Measurements from ENCODE around the gene PVRIG. TPM values are rescaled to one million over a fixed set of nuclear protein-coding genes. Genes with fewer than 3 reads are reported as not detected.

Gene PVRIG
- total and polyA plus RNA-seq, 9 of the 15 experiments (the other 6 are each of a cell fraction or from before 2014, with no cell fraction given): 0.16 to 0.64 TPM; not detected in 7

- TF ChIP-seq GATA2 (CRISPR knock-in tag; IDR thresholded peaks at IDR 0.05) (peak; percentile 82), MAZ (CRISPR knock-in tag; conservative IDR thresholded peaks at IDR 0.05 in 1 of 2, IDR thresholded peaks at IDR 0.05 in 1 of 2) (0 out of 4 replicates have a peak, but pooled peaks of 1 of the 2 experiments have one; percentile 50), CREBBP (IDR thresholded peaks at IDR 0.05; ENCODE audit: low read depth, low read length) (no peak), RNF219 (CRISPR knock-in tag; IDR thresholded peaks at IDR 0.05) (no peak), PURB (CRISPR knock-in tag; IDR thresholded peaks at IDR 0.05; ENCODE audit: low read depth) (no peak), PML (IDR thresholded peaks at IDR 0.05; ENCODE audit: low read length) (0 out of 2 replicates have a peak, but pooled peaks have one; percentile 25), MAFG (tag; conservative IDR thresholded peaks at IDR 0.05) (no peak)
These were observed 10.3 kb upstream of the PVRIG start (continued) for GRCh38 chr7:100209493-100209892.

GRCh38 chr7:100210805-100211204, 8.9 kb upstream of the PVRIG start:
- no TSS peak for BruUV-seq (replicated peaks)
- Histone ChIP-seq H3K4me3 (no peak overlapping the region), H3K4me2 (ENCODE audit: insufficient read depth, low read length) (no peak overlapping the region), H3K9ac (ENCODE audit: insufficient read depth in 1 of 2, low read depth in 2 of 2, low read length in 2 of 2) (0 out of 4 replicates have a peak overlapping the region, but pooled peaks of 1 of the 2 experiments have one; percentile 30), H4K20me1 (replicated peaks; ENCODE audit: control insufficient read depth, insufficient read depth, low read length) (no peaks in the 10 kb centered on the region), H3K4me1 (replicated peaks in 1 of 2; ENCODE audit: control insufficient read depth in 2 of 2, insufficient read depth in 2 of 2, low read length in 2 of 2) (peaks cover 8 to 15% of the 10 kb centered on the region in 2 experiments; a peak in 4 of 5 replicates), H3K27me3 (ENCODE audit: control insufficient read depth in 2 of 2, insufficient read depth in 2 of 2, low read length in 2 of 2) (no peaks in the 10 kb centered on the region), H3K9me1 (ENCODE audit: control insufficient read depth, insufficient read depth, low read length) (peaks cover 4% of the 10 kb centered on the region), H3K9me3 (replicated peaks; ENCODE audit: control insufficient read depth, insufficient read depth, low read depth, low read length) (no peaks in the 10 kb centered on the region), H3K36me3 (ENCODE audit: control insufficient read depth, insufficient read depth, low read length) (no peaks in the 10 kb centered on the region), H2AFZ (ENCODE audit: low read depth, low read length) (no peak overlapping the region), H3K79me2 (ENCODE audit: control insufficient read depth, insufficient read depth, low read length) (no peaks in the 10 kb centered on the region), H3K27ac (ENCODE audit: extremely low read depth, low read depth, low read length) (no peak overlapping the region)
- ChIA-PET CTCF (ENCODE audit: low intra/inter-chr PET ratio) (no interaction called here), POLR2A (interaction anchor here (0.9 to 2.2 kb wide), 3 partner anchors 9 to 82 kb away, joined by 3 to 14 read pairs (median 3); partner anchors contain the start of gene GPC2)
- in situ Hi-C loops (cut with MboI): loop anchor here (5.0 to 10.0 kb wide), 2 partner anchors 79 to 216 kb away; no protein-coding TSS in a partner anchor
- 63% methylated on average over 5 of the region's 5 CpGs for WGBS (ENCODE audit: insufficient coverage, low coverage, missing lambda C conversion rate)
- intact Hi-C loops (cut with micrococcal nuclease): loop anchor here (10.0 kb wide), 1 partner anchor 216 kb away; no protein-coding TSS in a partner anchor
- TF ChIP-seq GTF2E2 (tag; IDR thresholded peaks at IDR 0.05) (no peak), EGR1 (conservative IDR thresholded peaks at IDR 0.05) (peak; percentile 36; the same call in 1 of the 2 replicates)
- DNase-seq (ENCODE audit: extremely low read depth in 1 of 4, low spot score in 3 of 4) (no peak), ATAC-seq (no peak), FAIRE-seq (no peak)

Measured in K562 (cell line).